Activated T-helper 9 cell treated with anti-CD3 and anti-CD28 coated beads, Interleukin-2, amount 50 U/mL, for 16 hours (primary cell): ENCODE data around the gene PROKR1.

ENCODE experiments used
- DNase-seq: peaks from one replicate; pipeline ENCODE4 v3.0.0-alpha.2; 2020; ENCODE audit warnings: low read depth

The PROKR1 gene

GRCh38 chr2:68698567-68699377, 55.4 kb downstream of the PROKR1 start:
- no peak for DNase-seq

- DNase-seq = no peak
These were observed 57.2 kb downstream of the PROKR1 start for GRCh38 chr2:68700560-68700959.

- no peak for DNase-seq
These were observed 63.3 kb downstream of the PROKR1 start for GRCh38 chr2:68706637-68707036.
